HUES64 (cell line): ENCODE measurements around the gene TEX44.
"Not testable (repeated sequence)": the region's sequence is repeated elsewhere in the genome, so short reads cannot be mapped to it uniquely, and the experiment has no call there.

ENCODE experiments used
- H3K27ac ChIP-seq: 2 replicates; pipeline ENCODE4 v1.7.0; 2013; ENCODE audit warnings: low read depth, low read length, inconsistent platforms
- H3K27me3 ChIP-seq: 2 replicates; pipeline ENCODE4 v1.6.1; 2013; ENCODE audit warnings: mild to moderate bottlenecking, low read length; ENCODE audit not compliant: insufficient read depth
- H3K36me3 ChIP-seq: 2 replicates; pipeline ENCODE4 v1.6.1; 2013; ENCODE audit warnings: mild to moderate bottlenecking, low read length; ENCODE audit not compliant: insufficient read depth
- H3K4me1 ChIP-seq: 2 replicates; pipeline ENCODE4 v1.6.1; 2013; ENCODE audit warnings: mild to moderate bottlenecking, low read length, moderate library complexity; ENCODE audit not compliant: insufficient read depth
- H3K4me3 ChIP-seq: 2 replicates; pipeline ENCODE4 v1.5.1; 2013; ENCODE audit warnings: mild to moderate bottlenecking, low read length, moderate library complexity
- H3K9ac ChIP-seq: 2 replicates; pipeline ENCODE4 v1.6.1; 2013; ENCODE audit warnings: mild to moderate bottlenecking, low read depth, low read length
- H3K9me3 ChIP-seq: 2 replicates; pipeline ENCODE4 v1.6.1; 2013; ENCODE audit warnings: low read depth, low read length; ENCODE audit not compliant: insufficient read depth
- WGBS: fragments of 150-250, 120-280 bp; methylation state at CpG from one replicate; pipeline ENCODE4 v1.1.7; 2013; ENCODE audit warnings: missing lambda C conversion rate; 5-methylcytosine and 5-hydroxymethylcytosine counted together

The TEX44 gene

DNA sequence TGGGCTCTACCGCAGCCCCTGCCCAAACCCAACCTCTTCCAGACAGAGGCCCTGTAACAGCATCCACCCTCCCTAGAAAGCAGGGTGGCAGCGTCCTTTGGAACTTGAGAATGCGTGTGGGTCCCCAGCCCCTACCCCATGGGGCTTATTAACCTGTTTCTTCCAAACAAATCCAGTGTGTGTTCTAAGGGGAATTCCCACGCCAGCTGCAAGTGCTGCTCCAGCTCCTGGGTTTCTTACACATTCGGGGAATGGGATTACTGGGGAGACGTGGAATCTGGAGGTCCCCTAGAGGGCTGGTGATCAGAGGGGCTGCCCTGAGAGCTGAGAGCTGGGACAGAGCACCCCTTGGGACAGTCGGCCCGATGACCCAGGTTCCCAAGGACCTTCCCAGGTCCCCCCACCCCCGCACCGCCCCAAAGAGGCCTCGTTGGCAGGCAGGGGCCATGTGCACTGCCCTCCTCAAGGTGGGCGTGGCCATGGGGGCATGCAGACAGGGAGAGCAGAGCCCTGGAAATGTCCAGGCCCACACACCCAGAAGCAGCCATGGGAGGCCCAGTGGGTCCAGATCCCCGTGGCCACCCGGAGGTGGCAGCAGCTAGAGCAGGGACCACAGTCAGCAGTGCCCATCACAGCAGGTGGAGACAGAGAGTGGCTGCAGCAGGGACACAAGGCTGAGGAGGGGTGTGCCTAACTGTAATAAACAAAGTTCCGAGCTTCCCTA is 18.8 kb upstream of the TEX44 start:
- Histone ChIP-seq H3K27ac (peak overlapping the region; percentile 87), H3K4me1 (peaks cover 33% of the 10 kb centered on the region), H3K9ac (0 out of 2 replicates have a peak overlapping the region, but pooled peaks have one; percentile 18), H3K27me3 (no peaks in the 10 kb centered on the region), H3K36me3 (no peaks in the 10 kb centered on the region), H3K9me3 (no peaks in the 10 kb centered on the region), H3K4me3 (no peak overlapping the region)
- 76% methylated on average over 15 of the region's 15 CpGs for WGBS

DNA sequence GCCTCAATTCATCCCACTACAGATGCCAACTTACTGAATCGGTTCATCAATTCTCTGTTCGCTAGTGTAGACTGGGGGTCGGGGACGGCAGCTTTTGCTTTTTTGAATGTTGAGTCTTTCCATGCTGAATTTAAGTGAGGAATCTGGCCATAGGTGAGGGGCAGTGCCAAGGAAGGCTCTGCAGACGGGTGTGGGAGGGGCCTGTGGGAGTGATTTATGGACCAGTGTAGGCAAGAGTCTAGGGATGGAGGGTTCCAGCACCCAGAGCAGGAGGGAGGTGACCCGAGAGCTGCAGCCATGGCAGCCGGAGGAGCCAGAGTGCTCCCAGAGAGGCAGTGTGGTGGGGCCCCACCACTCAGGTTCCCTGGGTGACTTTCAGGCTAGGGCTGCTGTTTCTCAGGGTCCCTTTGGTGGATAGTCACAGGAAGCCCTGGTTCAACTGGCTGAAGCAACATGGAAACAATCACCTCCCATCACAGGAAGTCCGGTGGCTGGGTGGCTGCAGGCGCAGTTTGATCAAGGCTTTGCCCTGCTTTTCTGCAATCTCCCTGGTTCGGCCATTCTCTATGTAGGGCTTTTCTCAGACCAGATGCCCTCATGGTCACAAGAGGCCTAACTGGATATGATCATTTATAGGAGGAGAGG is 16.9 kb upstream of the TEX44 start:
- Histone ChIP-seq H3K4me1 (peaks cover 33% of the 10 kb centered on the region), H3K27me3 (no peaks in the 10 kb centered on the region), H3K9ac (peak overlapping the region; percentile 60; the same call in 1 of the 2 replicates), H3K4me3 (no peak overlapping the region), H3K9me3 (no peaks in the 10 kb centered on the region), H3K36me3 (no peaks in the 10 kb centered on the region), H3K27ac (peak overlapping the region; percentile 99)
- 92% methylated on average over 10 of the region's 10 CpGs for WGBS

DNA sequence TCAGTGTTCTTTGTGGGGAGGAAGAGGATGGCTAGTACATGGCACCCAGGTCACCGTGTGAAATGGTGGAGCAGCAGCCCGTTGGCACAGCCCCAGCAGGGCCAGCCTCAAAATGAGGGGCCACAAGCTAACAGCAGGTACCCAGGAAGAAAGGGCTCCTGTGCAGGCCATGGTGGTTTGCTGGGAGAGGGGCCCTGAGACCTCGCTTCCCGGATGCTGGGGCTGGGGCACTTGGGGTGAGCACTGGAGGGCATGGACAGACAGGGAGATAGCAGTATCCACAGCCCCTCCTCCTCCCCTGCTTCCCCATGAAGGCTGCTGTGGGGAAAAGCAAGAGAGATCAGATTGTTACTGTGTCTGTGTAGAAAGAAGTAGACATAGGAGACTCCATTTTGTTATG is 16.2 kb upstream of the TEX44 start:
- Histone ChIP-seq H3K4me3 (no peak overlapping the region), H3K27me3 (no peaks in the 10 kb centered on the region), H3K9ac (peak overlapping the region; percentile 60), H3K9me3 (no peaks in the 10 kb centered on the region), H3K36me3 (no peaks in the 10 kb centered on the region), H3K4me1 (peaks cover 31% of the 10 kb centered on the region), H3K27ac (peak overlapping the region; percentile 99)
- 80% methylated on average over 4 of the region's 4 CpGs for WGBS

DNA sequence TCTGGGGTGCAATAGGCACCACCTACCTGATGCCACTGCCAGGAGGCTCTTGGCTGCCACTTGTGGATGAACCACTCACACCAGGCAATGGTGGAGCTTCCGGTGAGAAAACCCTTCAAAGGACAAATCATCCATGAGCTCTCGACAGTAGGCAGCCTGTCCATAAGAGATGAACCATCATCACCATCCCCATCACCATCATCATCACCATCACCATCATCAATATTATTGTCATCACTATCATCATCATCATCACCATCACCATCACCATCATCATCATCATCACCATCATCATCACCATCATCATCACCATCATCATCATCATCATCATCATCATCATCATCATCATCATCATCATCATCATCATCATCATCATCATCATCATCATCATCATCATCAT is 14.0 kb upstream of the TEX44 start:
- 96% methylated on average over 2 of the region's 2 CpGs for WGBS

DNA sequence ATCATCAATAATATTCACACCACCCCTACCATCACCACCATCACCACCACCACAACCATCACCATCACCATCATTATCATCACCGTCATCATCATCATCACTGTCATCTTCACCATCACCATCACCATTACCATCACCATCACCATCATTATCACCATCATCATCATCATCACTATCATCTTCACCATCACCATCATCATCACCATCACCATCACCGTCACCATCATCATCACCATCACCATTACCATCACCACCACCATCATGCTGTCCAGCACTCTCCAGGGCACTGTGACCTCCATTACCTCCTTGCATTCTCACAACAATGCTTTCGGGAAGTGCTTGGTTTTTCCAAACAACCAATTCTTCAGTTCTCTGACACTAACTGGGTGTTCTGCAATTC is 13.1 kb upstream of the TEX44 start:
- H3K9ac ChIP-seq, result no peak overlapping the region
- H3K27me3 ChIP-seq, result no peaks in the 10 kb centered on the region
- H3K4me1 ChIP-seq, result peaks cover 15% of the 10 kb centered on the region
- H3K4me3 ChIP-seq, result no peak overlapping the region
- no peak overlapping the region for H3K27ac ChIP-seq
- no peaks in the 10 kb centered on the region for H3K36me3 ChIP-seq
- no peaks in the 10 kb centered on the region for H3K9me3 ChIP-seq
- 88% methylated on average over 3 of the region's 3 CpGs for WGBS

More for the DNA sequence above, 14.0 kb upstream of the TEX44 start:
- not testable (repeated sequence) for H3K27me3 ChIP-seq, H3K4me3 ChIP-seq, H3K36me3 ChIP-seq, H3K9ac ChIP-seq, H3K27ac ChIP-seq, H3K9me3 ChIP-seq
- H3K4me1 ChIP-seq, result peaks cover 13% of the 10 kb centered on the region

DNA sequence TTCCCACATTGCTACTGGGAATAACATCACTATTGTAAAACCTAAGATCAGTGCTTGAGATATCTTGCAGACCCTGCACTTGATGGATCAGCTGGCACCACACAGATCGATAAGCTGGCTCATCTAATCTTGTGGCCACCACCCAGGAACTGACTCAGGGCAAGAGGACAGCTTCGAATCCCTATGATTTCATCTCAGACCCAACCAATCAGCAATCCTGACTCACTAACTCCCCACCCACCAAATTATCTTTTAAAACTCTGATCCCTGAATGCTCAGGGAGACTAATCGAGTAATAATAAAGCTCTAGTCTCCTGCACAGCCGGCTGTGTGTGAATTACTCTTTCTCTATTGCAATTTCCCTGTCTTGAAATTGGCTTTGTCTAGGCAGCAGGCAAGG is 11.3 kb upstream of the TEX44 start:
- Histone ChIP-seq H3K9me3 (no peaks in the 10 kb centered on the region), H3K9ac (no peak overlapping the region), H3K4me3 (no peak overlapping the region), H3K36me3 (no peaks in the 10 kb centered on the region), H3K4me1 (peaks cover 11% of the 10 kb centered on the region), H3K27ac (no peak overlapping the region), H3K27me3 (no peaks in the 10 kb centered on the region)
- 91% methylated on average over 4 of the region's 4 CpGs for WGBS

DNA sequence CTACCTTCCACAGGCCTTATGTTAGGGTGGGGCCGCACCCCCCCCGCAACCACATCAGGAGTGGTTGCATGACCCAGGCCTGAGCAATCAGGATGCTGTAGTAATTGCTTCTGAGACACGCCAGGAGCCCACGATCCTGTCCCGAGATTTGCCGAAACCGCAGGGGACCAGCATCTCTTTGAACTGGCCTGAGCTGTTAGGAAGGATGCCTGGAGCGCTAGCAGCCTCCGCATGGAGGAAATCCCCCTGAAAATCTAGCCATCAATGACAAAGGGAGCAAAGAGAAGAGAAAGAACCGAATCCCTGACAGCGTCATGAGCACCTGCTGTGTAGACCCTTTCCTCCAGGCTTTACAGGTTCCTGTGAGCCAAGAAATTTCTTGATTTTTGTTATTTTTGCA is 8.7 kb upstream of the TEX44 start:
- WGBS, result 16% methylated on average over 11 of the region's 11 CpGs
- H3K27ac ChIP-seq, result peak overlapping the region; percentile 76; the same call in 1 of the 2 replicates

DNA sequence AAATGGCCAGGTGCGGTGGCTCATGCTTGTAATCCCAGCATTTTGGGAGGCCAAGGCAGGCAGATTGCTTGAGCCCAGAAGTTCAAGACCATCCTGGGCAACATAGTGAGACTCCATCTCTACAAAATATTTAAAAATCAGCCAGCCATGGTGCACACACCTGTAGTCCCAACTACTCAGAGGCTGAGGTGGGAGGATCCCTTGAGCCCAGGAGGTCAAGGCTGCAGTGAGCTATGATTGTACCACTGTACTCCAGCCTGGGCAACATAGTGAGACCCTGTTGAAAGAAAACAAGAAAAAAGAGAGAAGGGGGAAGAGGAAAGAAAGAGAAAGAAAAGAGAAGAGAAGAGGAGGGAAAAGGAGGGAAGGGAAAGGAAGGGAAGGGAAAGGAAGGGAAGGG is 4.9 kb upstream of the TEX44 start:
- not testable (repeated sequence) for H3K9me3 ChIP-seq, H3K36me3 ChIP-seq, H3K4me1 ChIP-seq, H3K4me3 ChIP-seq, H3K9ac ChIP-seq, H3K27me3 ChIP-seq, H3K27ac ChIP-seq
- WGBS, result 88% methylated on average over 1 of the region's 1 CpG

More for the DNA sequence above, 8.7 kb upstream of the TEX44 start:
- H3K27me3 ChIP-seq, result no peaks in the 10 kb centered on the region
- no peaks in the 10 kb centered on the region for H3K9me3 ChIP-seq
- H3K4me1 ChIP-seq, result peaks cover 4% of the 10 kb centered on the region; the same call in 1 of the 2 replicates
- no peak overlapping the region for H3K4me3 ChIP-seq
- H3K36me3 ChIP-seq, result no peaks in the 10 kb centered on the region
- H3K9ac ChIP-seq, result no peak overlapping the region

DNA sequence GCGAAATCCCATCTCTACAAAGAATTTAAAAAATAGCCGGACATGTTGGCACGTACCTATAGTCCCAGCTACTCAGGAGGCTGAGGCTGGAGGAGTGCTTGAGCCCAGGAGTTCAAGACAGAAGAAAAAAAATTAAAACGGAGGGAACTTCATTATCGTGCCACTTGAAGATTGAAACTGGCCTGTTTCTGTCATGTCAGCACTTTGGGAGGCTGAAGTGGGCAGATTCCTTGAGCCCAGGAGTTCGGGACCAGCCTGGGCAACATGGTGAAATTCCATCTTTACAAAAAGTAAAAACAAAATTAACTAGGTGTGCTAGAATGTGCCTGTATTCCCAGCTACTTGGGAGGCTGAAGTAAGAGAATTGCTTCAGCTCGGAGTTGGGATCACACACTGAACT is 3.0 kb upstream of the TEX44 start:
- 95% methylated on average over 7 of the region's 7 CpGs for WGBS
- Histone ChIP-seq H3K9ac (no peak overlapping the region), H3K36me3 (no peaks in the 10 kb centered on the region)

DNA sequence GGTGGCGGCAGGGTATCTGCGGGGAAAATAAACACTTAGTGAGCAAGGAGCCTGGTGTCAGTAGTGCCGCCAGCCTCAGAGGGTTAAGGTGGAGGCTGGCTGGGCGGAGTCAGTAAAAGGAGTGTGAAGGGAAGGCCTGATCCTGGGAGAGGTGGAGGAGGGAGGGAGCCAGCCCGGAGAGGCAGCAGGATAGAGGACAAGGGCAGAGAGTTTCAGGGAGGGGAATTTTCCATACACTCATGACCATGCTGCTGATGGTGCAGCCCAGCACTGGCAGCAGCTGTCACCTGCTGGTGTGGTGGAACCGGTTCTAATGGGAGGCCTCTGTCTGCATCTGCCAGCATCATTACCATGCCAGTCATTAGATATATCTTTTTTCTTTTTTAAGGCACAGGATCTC is 2.0 kb upstream of the TEX44 start:
- Histone ChIP-seq H3K4me1 (0 out of 2 replicates have a peak, but pooled peaks cover 2% of the 10 kb centered on the region), H3K4me3 (no peak overlapping the region), H3K27ac (no peak overlapping the region), H3K36me3 (no peaks in the 10 kb centered on the region), H3K9me3 (no peaks in the 10 kb centered on the region), H3K9ac (no peak overlapping the region), H3K27me3 (no peaks in the 10 kb centered on the region)
- WGBS, result 56% methylated on average over 6 of the region's 6 CpGs

More for the DNA sequence above, 3.0 kb upstream of the TEX44 start:
- Histone ChIP-seq H3K27ac (no peak overlapping the region), H3K4me1 (0 out of 2 replicates have a peak, but pooled peaks cover 2% of the 10 kb centered on the region), H3K4me3 (no peak overlapping the region), H3K9me3 (no peaks in the 10 kb centered on the region), H3K27me3 (no peaks in the 10 kb centered on the region)

DNA sequence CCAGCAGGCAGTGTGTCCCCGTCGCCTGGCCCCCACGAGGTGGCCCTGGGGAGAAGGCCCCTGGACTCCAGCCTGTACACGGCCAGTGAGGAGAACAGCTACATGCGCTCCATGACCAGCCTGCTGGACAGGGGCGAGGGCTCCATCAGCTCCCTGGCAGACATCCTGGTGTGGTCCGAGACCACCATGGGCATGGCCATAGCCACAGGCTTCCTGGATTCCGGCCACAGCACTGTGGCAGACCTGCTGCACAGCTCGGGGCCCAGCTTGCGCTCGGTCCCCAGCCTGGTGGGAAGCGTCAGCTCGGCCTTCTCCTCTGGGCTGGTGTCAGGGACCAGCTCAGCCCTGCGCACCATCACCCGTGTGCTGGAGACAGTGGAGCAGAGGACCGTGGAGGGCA is 1.0 kb downstream of the TEX44 start:
- no peak overlapping the region for H3K4me3 ChIP-seq
- H3K27ac ChIP-seq, result no peak overlapping the region
- WGBS, result 96% methylated on average over 16 of the region's 16 CpGs
- H3K9ac ChIP-seq, result no peak overlapping the region
- H3K27me3 ChIP-seq, result no peaks in the 10 kb centered on the region
- 0 out of 2 replicates have a peak, but pooled peaks cover 2% of the 10 kb centered on the region for H3K4me1 ChIP-seq
- no peaks in the 10 kb centered on the region for H3K36me3 ChIP-seq
- no peaks in the 10 kb centered on the region for H3K9me3 ChIP-seq
